ENCODE measurements around the gene DUXA. TPM values are rescaled to one million over a fixed set of nuclear protein-coding genes. Genes with fewer than 3 reads are reported as not detected.

Gene DUXA
- total RNA-seq, 4 donors from 2014 or later, result not detected

GRCh38 chr19:57111329-57111644 is 56.0 kb downstream of the DUXA start:
- Histone ChIP-seq H3K9me3 (peaks cover 0 to 42% (median 10%) of the 10 kb centered on the region in 4 donors), H3K36me3 (no peaks in the 10 kb centered on the region), H3K4me3 (no peak overlapping the region), H3K27ac (no peak overlapping the region), H3K4me1 (no peaks in the 10 kb centered on the region), H3K27me3 (peaks cover 0 to 5% of the 10 kb centered on the region in 2 donors)
- TF ChIP-seq CTCF (IDR thresholded peaks at IDR 0.05) (no peak), POLR2A (IDR thresholded peaks at IDR 0.05) (no peak)
- no peak for DNase-seq

- Histone ChIP-seq H3K9me3 (peaks cover 0 to 45% (median 12%) of the 10 kb centered on the region in 4 donors), H3K4me3 (no peak overlapping the region), H3K27ac (no peak overlapping the region), H3K36me3 (no peaks in the 10 kb centered on the region), H3K27me3 (peaks cover 0 to 6% of the 10 kb centered on the region in 2 donors), H3K4me1 (no peaks in the 10 kb centered on the region)
- no peak for TF ChIP-seq POLR2A (IDR thresholded peaks at IDR 0.05)
- no peak for TF ChIP-seq CTCF (IDR thresholded peaks at IDR 0.05)
- DNase-seq, result no peak
These were observed 56.5 kb downstream of the DUXA start for GRCh38 chr19:57110592-57111328.

- H3K4me1 ChIP-seq, result no peaks in the 10 kb centered on the region
- H3K9me3 ChIP-seq, result peaks cover 0 to 35% (median 9%) of the 10 kb centered on the region in 4 donors
- H3K36me3 ChIP-seq, result no peaks in the 10 kb centered on the region
- H3K4me3 ChIP-seq, result no peak overlapping the region
- no peak for DNase-seq
- TF ChIP-seq POLR2A (IDR thresholded peaks at IDR 0.05) (no peak), CTCF (IDR thresholded peaks at IDR 0.05) (no peak)
- no peak overlapping the region for H3K27ac ChIP-seq
- peaks cover 0 to 6% of the 10 kb centered on the region in 2 donors for H3K27me3 ChIP-seq
These were observed 60.5 kb downstream of the DUXA start for GRCh38 chr19:57106722-57107235.

GRCh38 chr19:57105976-57106721 is 61.1 kb downstream of the DUXA start:
- H3K27ac ChIP-seq, result no peak overlapping the region
- no peak for DNase-seq
- peaks cover 0 to 6% of the 10 kb centered on the region in 2 donors for H3K27me3 ChIP-seq
- peaks cover 0 to 28% (median 7%) of the 10 kb centered on the region in 4 donors for H3K9me3 ChIP-seq
- TF ChIP-seq CTCF (IDR thresholded peaks at IDR 0.05) (no peak), POLR2A (IDR thresholded peaks at IDR 0.05) (no peak)
- no peaks in the 10 kb centered on the region for H3K4me1 ChIP-seq
- H3K36me3 ChIP-seq, result no peaks in the 10 kb centered on the region
- H3K4me3 ChIP-seq, result no peak overlapping the region

Small RNA genes lying within 50 kb of the gene (small RNA-seq; reads per million reads assigned to genes)
- gene AC025588.3, result 0 reads per million in 2 donors

Other genes with a start within 250 kb of the DUXA start
- not detected for gene USP29, start 47.5 kb downstream of the DUXA start, total RNA-seq
- gene ZIM3, start 22.3 kb downstream of the DUXA start, total RNA-seq, result not detected
- gene ZNF264, start 24.0 kb upstream of the DUXA start, total RNA-seq, result 10 to 100 TPM; 18.7 to 57.7 (median 23.3) TPM
- gene AURKC, start 63.5 kb upstream of the DUXA start, total RNA-seq, result 1 to 10 TPM in 1 of 4 donors, not detected in 3; 5.1 TPM
- 10 to 100 TPM in 2 of 4 donors, 1 to 10 TPM in 2; 7.4 to 17.0 (median 10.1) TPM for gene ZNF805, start 73.1 kb upstream of the DUXA start, total RNA-seq
- gene ZNF460, start 113.0 kb upstream of the DUXA start, total RNA-seq, result 10 to 100 TPM; 33.6 to 86.6 (median 54.2) TPM
- gene ZNF543, start 153.0 kb upstream of the DUXA start, total RNA-seq, result 1 to 10 TPM; 1.8 to 7.4 (median 5.2) TPM
- gene ZNF304, start 183.8 kb upstream of the DUXA start, total RNA-seq, result 10 to 100 TPM in 1 of 4 donors, 1 to 10 TPM in 3; 2.1 to 10.7 (median 3.7) TPM
- gene TRAPPC2B, start 196.1 kb upstream of the DUXA start, total RNA-seq, result 10 to 100 TPM in 2 of 4 donors, 1 to 10 TPM in 2; 3.0 to 67.7 (median 9.9) TPM
- gene ZNF547, start 196.1 kb upstream of the DUXA start, total RNA-seq, result 1 to 10 TPM in 3 of 4 donors, under 1 TPM in 1; 0.53 to 6.6 (median 3.6) TPM
- gene ZNF548, start 222.4 kb upstream of the DUXA start, total RNA-seq, result 10 to 100 TPM; 10.7 to 47.9 (median 20.7) TPM
- gene ZNF17, start 243.7 kb upstream of the DUXA start, total RNA-seq, result 10 to 100 TPM in 3 of 4 donors, 1 to 10 TPM in 1; 7.9 to 21.5 (median 14.6) TPM